ENCODE results near the gene GRWD1. TPM values are rescaled to one million over a fixed set of nuclear protein-coding genes. Genes with fewer than 3 reads are reported as not detected.
"Not testable (repeated sequence)": the region's sequence is repeated elsewhere in the genome, so short reads cannot be mapped to it uniquely, and the experiment has no call there.

GRWD1 gene
- total RNA-seq, 1 experiment from 2014 or later, result 97.8 TPM

GRCh38 chr19:48477067-48477685 lies 31.4 kb downstream of the GRWD1 start:
- H3K27me3 ChIP-seq (ENCODE audit: control insufficient read depth, insufficient read depth, low read length), result no peaks in the 10 kb centered on the region
- DNase-seq, result no peak
- H3K36me3 ChIP-seq (replicated peaks; ENCODE audit: control insufficient read depth, insufficient read depth, low read length), result peaks cover 49% of the 10 kb centered on the region
- no peak overlapping the region for H3K4me3 ChIP-seq (ENCODE audit: insufficient read depth, low read depth, low read length)

GRCh38 chr19:48477698-48478338 lies 32.0 kb downstream of the GRWD1 start:
- Histone ChIP-seq H3K36me3 (replicated peaks; ENCODE audit: control insufficient read depth, insufficient read depth, low read length) (peaks cover 44% of the 10 kb centered on the region), H3K4me3 (ENCODE audit: insufficient read depth, low read depth, low read length) (no peak overlapping the region)

GRCh38 chr19:48478339-48479256 lies 32.8 kb downstream of the GRWD1 start:
- Histone ChIP-seq H3K36me3 (replicated peaks; ENCODE audit: control insufficient read depth, insufficient read depth, low read length) (peaks cover 37% of the 10 kb centered on the region), H3K4me3 (ENCODE audit: insufficient read depth, low read depth, low read length) (no peak overlapping the region), H3K27me3 (ENCODE audit: control insufficient read depth, insufficient read depth, low read length) (no peaks in the 10 kb centered on the region)
- no peak for DNase-seq

More at GRCh38 chr19:48477698-48478338, 32.0 kb downstream of the GRWD1 start:
- no peaks in the 10 kb centered on the region for H3K27me3 ChIP-seq (ENCODE audit: control insufficient read depth, insufficient read depth, low read length)
- no peak for DNase-seq

GRCh38 chr19:48479686-48480085 lies 33.9 kb downstream of the GRWD1 start:
- Histone ChIP-seq H3K27me3 (ENCODE audit: control insufficient read depth, insufficient read depth, low read length) (no peaks in the 10 kb centered on the region), H3K4me3 (ENCODE audit: insufficient read depth, low read depth, low read length) (no peak overlapping the region), H3K36me3 (replicated peaks; ENCODE audit: control insufficient read depth, insufficient read depth, low read length) (peaks cover 28% of the 10 kb centered on the region)
- no peak for DNase-seq

GRCh38 chr19:48480183-48480557 lies 34.4 kb downstream of the GRWD1 start:
- H3K27me3 ChIP-seq (ENCODE audit: control insufficient read depth, insufficient read depth, low read length), result no peaks in the 10 kb centered on the region
- peak; percentile 69 for DNase-seq
- peaks cover 23% of the 10 kb centered on the region for H3K36me3 ChIP-seq (replicated peaks; ENCODE audit: control insufficient read depth, insufficient read depth, low read length)
- peak overlapping the region; percentile 21; the same call in 1 of the 2 replicates for H3K4me3 ChIP-seq (ENCODE audit: insufficient read depth, low read depth, low read length)

GRCh38 chr19:48480558-48481500 lies 35.0 kb downstream of the GRWD1 start:
- H3K4me3 ChIP-seq (ENCODE audit: insufficient read depth, low read depth, low read length), result peak overlapping the region; percentile 21; the same call in 1 of the 2 replicates

GRCh38 chr19:48481846-48482639 lies 36.3 kb downstream of the GRWD1 start:
- Histone ChIP-seq H3K4me3 (ENCODE audit: insufficient read depth, low read depth, low read length) (no peak overlapping the region), H3K27me3 (ENCODE audit: control insufficient read depth, insufficient read depth, low read length) (no peaks in the 10 kb centered on the region)
- no peak for DNase-seq

More at GRCh38 chr19:48480558-48481500, 35.0 kb downstream of the GRWD1 start:
- Histone ChIP-seq H3K36me3 (replicated peaks; ENCODE audit: control insufficient read depth, insufficient read depth, low read length) (peaks cover 16% of the 10 kb centered on the region), H3K27me3 (ENCODE audit: control insufficient read depth, insufficient read depth, low read length) (no peaks in the 10 kb centered on the region)
- DNase-seq, result peak; percentile 69

GRCh38 chr19:48483301-48483700 lies 37.5 kb downstream of the GRWD1 start:
- peaks cover 4% of the 10 kb centered on the region for H3K36me3 ChIP-seq (replicated peaks; ENCODE audit: control insufficient read depth, insufficient read depth, low read length)
- no peaks in the 10 kb centered on the region; the same call in 1 of the 2 replicates for H3K27me3 ChIP-seq (ENCODE audit: control insufficient read depth, insufficient read depth, low read length)
- H3K4me3 ChIP-seq (ENCODE audit: insufficient read depth, low read depth, low read length), result no peak overlapping the region
- DNase-seq, result no peak

More at GRCh38 chr19:48481846-48482639, 36.3 kb downstream of the GRWD1 start:
- peaks cover 9% of the 10 kb centered on the region for H3K36me3 ChIP-seq (replicated peaks; ENCODE audit: control insufficient read depth, insufficient read depth, low read length)

- peak; percentile 54 for DNase-seq
- Histone ChIP-seq H3K27me3 (ENCODE audit: control insufficient read depth, insufficient read depth, low read length) (no peaks in the 10 kb centered on the region; the same call in 1 of the 2 replicates), H3K4me3 (ENCODE audit: insufficient read depth, low read depth, low read length) (no peak overlapping the region), H3K36me3 (replicated peaks; ENCODE audit: control insufficient read depth, insufficient read depth, low read length) (peaks cover 4% of the 10 kb centered on the region)
Observed at GRCh38 chr19:48484247-48484893, 38.6 kb downstream of the GRWD1 start.

- DNase-seq, result peak; percentile 76
- no peak overlapping the region for H3K4me3 ChIP-seq (ENCODE audit: insufficient read depth, low read depth, low read length)
- peaks cover 4% of the 10 kb centered on the region for H3K27me3 ChIP-seq (ENCODE audit: control insufficient read depth, insufficient read depth, low read length)
- peaks cover 2% of the 10 kb centered on the region for H3K36me3 ChIP-seq (replicated peaks; ENCODE audit: control insufficient read depth, insufficient read depth, low read length)
Observed at GRCh38 chr19:48484931-48485612, 39.3 kb downstream of the GRWD1 start.

GRCh38 chr19:48486706-48487105 lies 40.9 kb downstream of the GRWD1 start:
- not testable (repeated sequence) for DNase-seq; H3K36me3 ChIP-seq (replicated peaks; ENCODE audit: control insufficient read depth, insufficient read depth, low read length); H3K4me3 ChIP-seq (ENCODE audit: insufficient read depth, low read depth, low read length)
- peaks cover 13% of the 10 kb centered on the region for H3K27me3 ChIP-seq (ENCODE audit: control insufficient read depth, insufficient read depth, low read length)

GRCh38 chr19:48487544-48487943 lies 41.8 kb downstream of the GRWD1 start:
- Histone ChIP-seq H3K27me3 (ENCODE audit: control insufficient read depth, insufficient read depth, low read length) (peaks cover 13% of the 10 kb centered on the region), H3K36me3 (replicated peaks; ENCODE audit: control insufficient read depth, insufficient read depth, low read length) (no peaks in the 10 kb centered on the region; the same call in 1 of the 2 replicates), H3K4me3 (ENCODE audit: insufficient read depth, low read depth, low read length) (no peak overlapping the region)
- DNase-seq, result peak; percentile 35
